ENCODE measurements around the gene MYO18A.

The MYO18A gene

GRCh38 chr17:29037739-29038084 is 142.5 kb downstream of the MYO18A start:
- DNase-seq (ENCODE audit: low read depth, low spot score), result no peak

- DNase-seq (ENCODE audit: low read depth, low spot score), result no peak
These were observed 143.6 kb downstream of the MYO18A start for GRCh38 chr17:29036584-29036983.

DNA sequence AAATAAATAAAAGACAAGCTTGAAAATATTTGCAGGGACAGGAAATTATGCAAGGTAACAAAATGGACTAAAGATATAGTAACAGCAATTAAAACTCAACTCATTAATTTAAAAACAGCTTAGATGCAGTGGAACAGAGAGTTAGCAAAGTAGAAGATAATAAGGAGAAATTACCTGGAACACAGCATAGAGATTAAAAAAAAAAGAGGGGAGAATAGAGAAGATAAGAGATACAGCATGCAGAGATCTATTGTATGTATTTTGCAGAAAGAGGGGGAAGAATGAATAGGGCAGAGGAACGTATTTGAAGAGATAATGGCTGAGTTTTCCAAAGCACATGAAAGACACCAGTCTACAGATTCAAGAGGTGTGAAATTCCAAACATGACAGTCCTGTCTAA is 145.7 kb downstream of the MYO18A start:
- no peak for DNase-seq (ENCODE audit: low read depth, low spot score)

GRCh38 chr17:29032857-29033197 is 147.4 kb downstream of the MYO18A start:
- DNase-seq (ENCODE audit: low read depth, low spot score), result no peak

GRCh38 chr17:29032013-29032856 is 148.0 kb downstream of the MYO18A start:
- no peak for DNase-seq (ENCODE audit: low read depth, low spot score)

DNA sequence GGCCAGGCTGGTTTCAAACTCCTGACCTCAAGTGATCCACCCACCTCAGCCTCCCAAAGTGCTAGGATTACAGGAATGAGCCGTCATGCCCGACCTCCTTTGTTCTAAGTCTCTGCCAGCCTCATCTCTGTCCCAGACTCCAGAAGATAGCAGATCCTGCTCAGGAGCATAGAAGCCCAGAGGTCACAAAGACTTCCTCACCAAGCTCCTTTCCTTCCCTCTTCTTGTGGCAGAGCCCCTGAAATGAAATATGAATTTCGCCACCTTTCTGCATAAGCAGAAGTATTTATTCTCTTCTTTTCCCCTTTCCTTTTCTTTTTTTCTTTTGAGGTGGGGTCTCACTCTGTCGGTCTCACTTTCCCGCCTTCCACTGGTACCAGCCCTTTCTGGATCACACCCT is 148.7 kb downstream of the MYO18A start:
- DNase-seq (ENCODE audit: low read depth, low spot score), result no peak

- no peak for DNase-seq (ENCODE audit: low read depth, low spot score)
These were observed 155.8 kb downstream of the MYO18A start for GRCh38 chr17:29024316-29024952.

DNA sequence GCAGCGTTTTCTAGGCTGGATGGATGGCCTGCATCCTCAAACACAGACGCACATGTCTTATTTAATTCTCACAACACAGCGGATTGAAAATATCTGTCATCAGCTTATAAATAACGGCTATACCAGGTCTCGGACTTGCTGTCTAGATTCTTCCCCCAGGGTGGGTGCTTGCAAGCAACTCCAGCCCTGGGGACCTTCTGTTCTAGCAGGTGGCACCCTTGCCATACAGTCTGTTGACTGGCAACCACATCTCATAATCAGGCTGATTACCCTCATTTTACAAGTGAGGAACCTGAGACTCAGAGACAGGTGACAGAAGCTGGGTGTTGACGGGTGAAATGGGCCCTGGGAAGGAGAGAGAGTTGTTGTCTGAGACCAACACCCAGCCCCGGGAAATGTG is 158.1 kb downstream of the MYO18A start:
- DNase-seq (ENCODE audit: low read depth, low spot score), result no peak

- DNase-seq (ENCODE audit: low read depth, low spot score), result no peak
These were observed 159.0 kb downstream of the MYO18A start for GRCh38 chr17:29021226-29021625.

All from activated naive CD8-positive, alpha-beta T cell treated with anti-CD3 and anti-CD28 coated beads, Interleukin-2, amount 50 U/mL, for 16 hours (primary cell).